Activated naive CD8-positive, alpha-beta T cell treated with anti-CD3 and anti-CD28 coated beads, Interleukin-2, amount 50 U/mL, for 16 hours (primary cell): ENCODE results near the gene UMAD1.

Experiments
- DNase-seq: peaks from one replicate; pipeline ENCODE4 v3.0.0-alpha.2; 2020; ENCODE audit warnings: low read depth, low spot score

UMAD1 gene

GRCh38 chr7:7688956-7689355 is 48.4 kb downstream of the UMAD1 start:
- DNase-seq: no peak

DNA sequence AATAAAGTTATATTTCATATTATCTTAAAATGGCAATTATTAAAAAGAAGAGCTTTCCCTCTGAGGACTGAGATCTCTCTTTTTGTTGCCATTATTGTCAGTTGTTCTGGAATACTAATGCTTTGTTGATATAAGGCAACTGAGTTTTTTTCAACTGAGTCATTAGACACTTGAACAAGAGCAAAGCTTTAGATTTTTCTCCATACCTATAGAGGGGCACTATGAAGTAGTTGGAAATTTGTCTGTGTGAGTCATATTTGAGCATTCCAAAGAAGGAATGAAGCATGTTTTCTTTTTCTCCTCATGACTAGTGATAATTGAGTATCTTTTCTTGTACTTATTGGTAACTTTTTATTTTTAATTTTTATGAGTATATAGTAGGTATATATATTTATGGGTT is 53.3 kb downstream of the UMAD1 start:
- DNase-seq: no peak

GRCh38 chr7:7694542-7694941 is 54.0 kb downstream of the UMAD1 start:
- DNase-seq: no peak

- no peak for DNase-seq
Measured at GRCh38 chr7:7695111-7695817, 54.7 kb downstream of the UMAD1 start.

DNA sequence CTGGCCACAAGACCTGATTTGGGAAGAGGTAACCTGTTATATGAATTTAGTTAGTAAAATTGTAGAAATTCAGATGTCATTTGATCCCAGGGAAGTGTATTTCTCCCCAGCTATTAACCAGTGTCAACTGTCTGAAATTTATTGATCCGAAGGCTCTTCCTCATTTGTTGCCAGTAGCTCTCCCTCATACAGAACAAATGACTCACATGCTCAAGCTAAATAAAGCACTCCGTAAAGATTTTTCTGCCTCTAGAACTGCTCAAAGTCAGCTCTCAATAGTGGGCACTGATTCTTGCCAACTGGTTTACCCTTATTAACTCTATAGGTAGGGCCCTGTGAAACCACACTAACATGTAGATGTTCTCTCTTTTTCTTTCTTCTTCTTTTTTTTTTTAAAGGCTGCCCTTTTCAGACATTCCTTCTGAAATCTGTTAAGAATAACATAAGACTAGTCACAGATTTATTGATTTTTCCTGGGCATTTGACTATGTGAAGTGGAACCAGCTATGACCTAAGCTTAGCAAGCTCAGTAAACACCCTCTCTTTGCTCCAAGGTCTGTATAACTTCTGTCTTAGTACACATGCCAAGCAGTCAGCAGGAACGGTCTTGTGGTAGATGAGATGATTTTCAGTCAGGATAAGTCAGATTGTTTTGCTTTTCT is 56.0 kb downstream of the UMAD1 start:
- no peak for DNase-seq

- no peak for DNase-seq
Measured at GRCh38 chr7:7698930-7699329, 58.4 kb downstream of the UMAD1 start.

GRCh38 chr7:7699380-7699779 is 58.8 kb downstream of the UMAD1 start:
- DNase-seq: no peak

DNA sequence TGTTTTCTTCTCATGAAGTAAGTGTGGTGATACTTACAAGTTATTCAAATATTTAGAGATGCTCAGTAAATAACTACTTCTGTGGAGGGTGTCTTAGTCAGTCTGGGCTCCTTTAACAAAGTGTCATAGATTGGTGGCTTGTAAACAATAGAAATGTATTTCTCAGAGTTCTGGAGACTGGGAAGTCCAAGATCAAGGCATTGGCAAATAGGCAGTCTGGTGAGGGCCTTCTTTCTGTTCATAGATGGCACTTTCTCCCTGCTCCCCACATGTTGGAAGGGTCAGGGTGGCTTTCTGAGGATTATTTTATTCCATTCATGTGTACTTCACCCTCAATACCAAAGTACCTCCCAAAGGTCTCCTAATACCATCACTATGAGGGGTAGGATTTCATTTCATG is 59.4 kb downstream of the UMAD1 start:
- no peak for DNase-seq

- no peak for DNase-seq
Measured at GRCh38 chr7:7701527-7701926, 61.0 kb downstream of the UMAD1 start.

- no peak for DNase-seq
Measured at GRCh38 chr7:7702826-7703225, 62.3 kb downstream of the UMAD1 start.

DNA sequence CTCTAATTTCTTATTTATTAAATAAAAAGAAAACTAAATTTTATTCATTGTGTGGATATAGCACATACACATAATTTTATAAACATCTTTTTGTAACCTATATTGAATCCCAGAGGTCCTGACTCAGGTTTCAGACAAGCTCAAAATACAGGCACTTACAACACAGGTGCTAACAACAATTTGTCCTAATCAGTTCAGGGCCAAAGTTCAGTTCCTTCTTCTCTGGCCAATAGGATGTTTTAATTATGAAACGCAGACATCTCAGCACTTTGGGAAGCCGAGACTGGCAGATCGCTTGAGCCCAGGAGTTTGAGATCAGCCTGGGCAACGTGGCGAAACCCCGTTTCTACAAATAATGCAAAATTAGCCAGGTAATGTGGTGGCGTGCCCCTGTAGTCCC is 62.9 kb downstream of the UMAD1 start:
- DNase-seq: no peak

DNA sequence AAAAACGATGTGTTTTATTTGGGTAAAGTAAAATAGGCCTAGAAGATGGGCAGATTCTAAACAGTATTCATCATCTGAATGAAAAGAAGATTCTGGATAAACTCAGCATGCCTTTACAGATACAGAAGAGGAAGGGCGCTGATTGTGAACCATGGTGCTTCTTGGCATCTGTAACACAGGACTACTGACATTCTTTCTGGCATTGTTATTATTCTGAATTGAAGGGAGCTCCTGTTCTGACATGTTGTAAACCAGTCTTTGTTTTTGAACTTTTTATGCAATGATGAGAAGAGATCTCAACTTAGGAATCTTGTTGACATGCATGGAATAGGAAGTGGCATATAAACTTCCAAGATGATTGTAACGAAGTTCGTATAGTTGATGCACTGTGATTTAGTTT is 64.3 kb downstream of the UMAD1 start:
- DNase-seq: no peak

- DNase-seq: no peak
Measured at GRCh38 chr7:7705318-7705717, 64.8 kb downstream of the UMAD1 start.

DNA sequence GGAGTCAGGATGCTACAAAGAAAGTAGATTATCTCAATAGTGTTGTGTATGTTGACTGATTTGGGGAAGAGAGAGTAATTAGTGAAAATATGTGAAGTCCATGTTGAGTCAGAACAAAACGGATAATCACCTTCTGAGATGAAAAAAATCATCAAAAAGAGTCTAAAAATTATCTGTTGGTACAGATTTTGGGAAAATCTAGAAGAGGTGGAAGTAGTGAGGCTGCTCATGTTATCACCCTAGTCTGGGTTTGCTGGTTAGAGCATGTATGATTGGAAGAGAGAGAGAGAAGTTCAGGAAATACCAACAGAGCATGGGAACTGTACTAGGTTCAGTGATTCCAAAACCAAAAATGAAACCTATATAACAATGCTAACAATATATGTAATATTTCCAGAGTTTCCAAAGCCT is 65.6 kb downstream of the UMAD1 start:
- DNase-seq: no peak

DNA sequence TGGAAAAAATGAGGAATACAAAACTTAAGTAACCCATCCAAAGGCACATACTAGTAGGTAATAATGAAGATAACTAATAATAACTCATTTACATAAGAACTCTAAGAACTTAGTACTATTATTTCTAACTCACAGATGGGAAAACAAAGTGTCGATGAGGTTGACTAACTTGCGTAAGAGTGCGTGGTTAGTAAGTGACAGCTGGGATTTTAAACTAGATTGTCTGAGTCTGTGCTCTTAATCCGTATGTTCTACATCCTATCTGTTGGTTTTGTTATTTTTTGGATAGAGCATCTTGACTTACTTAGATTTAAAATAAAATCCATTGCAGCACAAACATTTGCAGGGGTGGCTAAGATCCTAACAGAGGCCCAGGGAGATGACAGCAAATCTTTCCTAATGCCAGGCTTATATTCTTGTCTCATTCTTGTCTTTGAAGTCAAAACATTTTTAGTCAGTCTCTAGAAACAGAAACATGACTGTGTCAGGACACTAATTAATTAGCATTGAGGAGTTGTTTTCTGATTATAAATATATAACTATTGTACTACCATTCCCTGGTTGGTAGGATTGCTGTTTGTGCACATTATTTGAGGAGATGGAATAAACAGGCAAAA is 66.1 kb downstream of the UMAD1 start:
- no peak for DNase-seq

- no peak for DNase-seq
Measured at GRCh38 chr7:7707246-7707645, 66.7 kb downstream of the UMAD1 start.

DNA sequence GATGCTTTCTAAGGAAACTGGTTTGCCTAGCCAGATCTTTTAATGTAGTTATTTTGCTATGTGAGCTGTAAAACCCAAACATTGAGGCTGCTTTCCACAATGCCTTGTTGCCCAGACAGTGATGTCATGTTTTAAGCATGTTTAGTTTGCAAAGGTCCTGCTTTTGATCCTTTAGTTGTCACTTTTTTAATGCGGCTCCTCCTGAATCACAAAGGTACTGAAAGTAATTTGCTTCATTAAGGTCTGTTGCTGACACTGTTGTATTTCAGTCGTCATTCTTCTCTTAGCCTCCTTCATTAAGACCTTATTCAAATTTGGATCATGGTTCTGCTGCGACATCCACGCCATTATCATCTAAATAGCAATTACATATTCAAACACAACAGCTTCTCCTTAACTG is 67.3 kb downstream of the UMAD1 start:
- no peak for DNase-seq

DNA sequence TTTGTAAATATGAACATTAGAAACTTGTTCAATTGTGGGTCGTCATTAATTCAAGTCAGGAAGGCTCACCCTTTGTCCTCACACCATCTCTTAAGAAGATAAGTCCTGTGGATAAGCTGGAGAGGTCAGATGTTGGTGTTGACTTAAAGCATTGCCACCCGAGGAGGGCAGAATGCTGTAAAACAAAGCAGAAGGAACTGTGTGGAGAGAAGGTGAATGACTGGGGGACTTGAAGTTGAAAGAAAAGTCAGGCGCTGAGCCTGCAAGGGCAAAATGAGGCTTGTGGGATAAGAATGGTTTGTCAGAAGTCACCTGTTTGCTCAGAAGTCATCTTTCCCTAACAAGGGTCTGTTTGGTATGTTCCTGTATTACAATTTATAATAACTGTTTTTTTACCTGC is 68.7 kb downstream of the UMAD1 start:
- DNase-seq: no peak

- no peak for DNase-seq
Measured at GRCh38 chr7:7710469-7710868, 69.9 kb downstream of the UMAD1 start.

DNA sequence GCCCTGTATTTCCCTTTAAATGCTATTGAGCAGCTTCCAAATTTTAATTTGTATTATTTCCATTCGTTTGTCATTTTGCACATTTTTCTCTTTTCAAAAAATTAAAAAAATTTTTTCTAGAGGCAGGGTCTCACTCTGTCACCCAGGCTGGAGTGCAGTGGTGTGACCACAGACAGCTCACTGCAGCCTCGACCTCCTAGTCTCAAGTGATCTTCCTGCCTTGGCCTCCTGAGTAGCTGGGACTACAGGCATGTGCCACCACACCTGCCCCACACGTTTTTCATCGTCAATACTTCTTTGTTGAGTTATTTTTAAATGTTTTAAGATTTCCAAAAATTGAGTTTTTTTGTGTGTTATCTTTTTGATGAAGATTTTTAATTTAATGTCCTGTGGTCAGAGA is 73.2 kb downstream of the UMAD1 start:
- no peak for DNase-seq

GRCh38 chr7:7718492-7718891 is 77.9 kb downstream of the UMAD1 start, which contains the start of gene RPA3:
Gene RPA3, minus strand, starts transcription at chr7:7718607. Its CDS starts 78,189 bp downstream, at chr7:7640418.
- no peak for DNase-seq

DNA sequence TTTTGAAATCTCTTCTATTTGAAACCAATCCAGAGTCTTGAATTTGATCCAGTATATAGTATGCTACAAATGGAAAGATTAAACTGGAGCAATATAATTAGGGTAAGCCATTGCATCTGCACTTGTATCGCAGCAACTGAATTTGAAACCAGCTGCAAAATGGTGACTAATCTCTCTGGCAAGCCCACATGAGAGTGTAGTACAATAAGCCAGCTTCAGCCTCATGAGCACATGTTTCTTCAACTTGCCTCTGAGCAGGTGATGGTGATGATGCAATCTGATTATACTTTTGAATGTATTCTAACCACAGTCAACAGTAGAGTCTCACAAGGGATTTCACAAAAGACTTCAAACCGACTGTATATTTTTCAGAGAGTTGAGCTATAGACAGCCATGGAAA is 78.7 kb downstream of the UMAD1 start:
- DNase-seq: peak; percentile 22

DNA sequence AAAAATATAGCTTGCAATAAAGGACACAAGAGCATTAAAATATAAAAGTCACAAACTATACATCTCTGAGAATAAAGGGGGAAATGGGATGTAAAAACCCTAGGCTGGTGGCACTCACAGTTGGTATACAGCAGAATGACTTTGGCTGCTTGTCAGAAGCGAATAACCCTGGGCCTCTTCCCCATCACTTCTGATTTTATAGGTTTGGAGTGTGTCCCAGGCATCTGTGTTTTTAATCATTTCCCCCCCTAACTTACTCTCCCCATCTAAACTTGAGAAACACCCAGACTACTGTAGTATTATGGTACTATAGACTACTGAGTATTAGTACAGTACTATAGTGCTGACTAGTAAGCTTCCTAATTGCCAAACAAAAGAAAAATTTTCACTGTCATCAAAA is 79.6 kb downstream of the UMAD1 start:
- DNase-seq: no peak
